Right lobe of liver (tissue), 6 donors: ENCODE measurements around the gene ZNF628. TPM values are rescaled to one million over a fixed set of nuclear protein-coding genes. Genes with fewer than 3 reads are reported as not detected.
A peak's percentile ranks its signal among the peaks of the same experiment; 100 is the strongest.

Source experiments
- ATAC-seq, 4 donors: fragments of 200-7000 bp; cut with Tn5 transposase; one replicate each; pipeline ENCODE4 v1.9.1; 2020; ENCODE audit warnings: mild to moderate bottlenecking in 4 of 4, moderate library complexity in 4 of 4
- DNase-seq, 3 donors: peaks; one replicate each; pipeline ENCODE4 v3.0.0-alpha.2; 2020
- H3K27ac ChIP-seq, 3 donors: fragments of 200-600 bp; one replicate each; pipeline ENCODE4 v1.8.0; 2022
- H3K27me3 ChIP-seq, 2 donors: fragments of 200-600 bp; one replicate each; pipeline ENCODE4 v1.8.0; 2022
- H3K36me3 ChIP-seq, 4 donors: fragments of 200-600 bp; sonication (generic) in 1 of 4; one replicate each; pipeline versions ENCODE4 v1.5.1 to v1.8.0; 2017 to 2022; ENCODE audit warnings: control low read depth in 1 of 4
- H3K4me1 ChIP-seq, 4 donors: fragments of 200-600 bp; sonication (generic) in 1 of 4; one replicate each; pipeline versions ENCODE4 v1.5.1 to v1.8.0; 2017 to 2022; ENCODE audit warnings: control low read depth in 1 of 4
- H3K4me3 ChIP-seq, 3 donors: fragments of 200-600 bp; one replicate each; pipeline ENCODE4 v1.8.0; 2022
- H3K9me3 ChIP-seq, 4 donors: fragments of 200-600 bp; sonication (generic) in 1 of 4; one replicate each; pipeline versions ENCODE4 v1.5.1 to v1.8.0; 2017 to 2022; ENCODE audit warnings: control low read depth in 1 of 4
- POLR2A ChIP-seq: fragments of 450-650 bp; IDR thresholded peaks from one replicate; pipeline ENCODE4 v1.6.1; 2017; ENCODE audit warnings: antibody characterized with exemption, mild to moderate bottlenecking
- WGBS: methylation state at CpG from one replicate; pipeline ENCODE4 v1.1.6; 2018; ENCODE audit warnings: low coverage, low lambda C conversion rate; ENCODE audit not compliant: insufficient coverage; ENCODE audit errors: missing lambda C conversion rate; 5-methylcytosine and 5-hydroxymethylcytosine counted together
- intact Hi-C, 2 donors: fragments of 100-400 bp; cut with DNase I; formaldehyde crosslinking; loops; one replicate each; pipeline versions ENCODE4 v1.11.2 to v1.14.1; 2022
- total RNA-seq, 6 experiments: library from RNA; depleted of rRNA in 2 of 6; stranded (reverse); fragments of >200 nt in 2 of 6; fragmentation: NEBNext Ultra II Directional in 3 of 6; extraction: Animal tissue kit (Norgen Biotek cat#: 25700) in 3 of 6; gene quantifications; one replicate each; pipeline versions ENCODE4 v1.1.0 to v1.2.4, GENCODE V29; 2016 to 2023
- TF ChIP-seq, protein P1 (sequence below), 4 donors: fragments of 200-600 bp in 3 of 4; fragments of 450-650 bp in 1 of 4; IDR thresholded peaks; one replicate each; pipeline versions ENCODE4 v1.5.1 to v1.8.0; 2016 to 2022; ENCODE audit warnings: antibody characterized with exemption in 4 of 4, mild to moderate bottlenecking in 2 of 4
- donor health status: DM: no; HTN: yes; CAD: no.
- donor health status: DM: no; HTN: no; CAD: no.
- donor health status: DM: no; HTN: no; CAD: no.
- donor health status: DM: no; HTN: yes; CAD: no.
- donor health status: DM: no; HTN: yes; CAD: no.

The ZNF628 gene
- total RNA-seq, 6 experiments from 2014 or later, result 3.4 to 9.2 (median 4.4) TPM

DNA sequence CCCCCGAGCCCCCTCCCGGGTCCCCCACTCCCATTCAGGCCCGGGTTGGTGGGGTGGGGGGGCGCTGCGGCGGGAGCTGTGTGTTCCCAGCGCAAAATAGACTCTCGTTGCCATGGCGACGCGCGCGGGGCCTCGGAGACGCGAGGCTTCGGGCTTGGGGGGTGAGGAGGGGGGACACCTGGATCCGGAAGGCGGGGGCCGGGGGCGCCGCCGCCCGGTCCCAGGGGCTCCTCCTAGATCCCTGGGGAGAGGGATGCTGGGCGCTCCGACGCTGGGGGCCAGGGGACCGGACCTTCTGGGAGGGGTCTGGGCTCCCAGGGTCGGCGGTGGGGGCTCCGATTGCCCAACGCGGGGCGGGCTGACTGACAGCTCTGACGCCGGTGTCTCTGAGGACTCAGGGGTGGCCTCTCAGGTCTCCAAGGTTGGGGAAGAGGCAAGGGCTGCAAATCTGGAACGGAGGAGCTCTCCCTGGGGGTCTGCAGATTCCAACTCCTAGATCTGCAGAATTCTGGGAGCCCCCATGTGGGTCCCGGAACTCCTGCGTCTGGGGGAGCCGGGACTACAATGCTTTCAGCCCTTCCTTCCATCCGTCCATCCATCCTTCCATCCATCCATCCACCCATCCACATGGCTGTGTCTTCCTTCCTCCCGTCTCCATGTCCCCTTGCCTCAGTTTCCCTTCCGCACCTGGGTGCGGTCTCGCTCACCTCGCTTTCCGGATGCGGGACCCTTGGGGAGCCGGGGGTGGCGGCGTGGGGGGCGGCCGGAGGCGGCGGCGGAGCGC is 24.3 kb upstream of the ZNF628 start:
- TF ChIP-seq, protein P1, sequence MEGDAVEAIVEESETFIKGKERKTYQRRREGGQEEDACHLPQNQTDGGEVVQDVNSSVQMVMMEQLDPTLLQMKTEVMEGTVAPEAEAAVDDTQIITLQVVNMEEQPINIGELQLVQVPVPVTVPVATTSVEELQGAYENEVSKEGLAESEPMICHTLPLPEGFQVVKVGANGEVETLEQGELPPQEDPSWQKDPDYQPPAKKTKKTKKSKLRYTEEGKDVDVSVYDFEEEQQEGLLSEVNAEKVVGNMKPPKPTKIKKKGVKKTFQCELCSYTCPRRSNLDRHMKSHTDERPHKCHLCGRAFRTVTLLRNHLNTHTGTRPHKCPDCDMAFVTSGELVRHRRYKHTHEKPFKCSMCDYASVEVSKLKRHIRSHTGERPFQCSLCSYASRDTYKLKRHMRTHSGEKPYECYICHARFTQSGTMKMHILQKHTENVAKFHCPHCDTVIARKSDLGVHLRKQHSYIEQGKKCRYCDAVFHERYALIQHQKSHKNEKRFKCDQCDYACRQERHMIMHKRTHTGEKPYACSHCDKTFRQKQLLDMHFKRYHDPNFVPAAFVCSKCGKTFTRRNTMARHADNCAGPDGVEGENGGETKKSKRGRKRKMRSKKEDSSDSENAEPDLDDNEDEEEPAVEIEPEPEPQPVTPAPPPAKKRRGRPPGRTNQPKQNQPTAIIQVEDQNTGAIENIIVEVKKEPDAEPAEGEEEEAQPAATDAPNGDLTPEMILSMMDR (IDR thresholded peaks at IDR 0.05), result no peak
- no peak for TF ChIP-seq POLR2A
- intact Hi-C loops, result no loop called here
- WGBS, result 3% methylated on average over 6 of the region's 57 CpGs
- ATAC-seq (no peak), DNase-seq (no peak)
- Histone ChIP-seq H3K4me1 (no peaks in the 10 kb centered on the region), H3K36me3 (peaks cover 0 to 10% (median 0%) of the 10 kb centered on the region in 4 donors), H3K27me3 (no peaks in the 10 kb centered on the region), H3K9me3 (no peaks in the 10 kb centered on the region), H3K4me3 (no peak overlapping the region), H3K27ac (no peak overlapping the region)

DNA sequence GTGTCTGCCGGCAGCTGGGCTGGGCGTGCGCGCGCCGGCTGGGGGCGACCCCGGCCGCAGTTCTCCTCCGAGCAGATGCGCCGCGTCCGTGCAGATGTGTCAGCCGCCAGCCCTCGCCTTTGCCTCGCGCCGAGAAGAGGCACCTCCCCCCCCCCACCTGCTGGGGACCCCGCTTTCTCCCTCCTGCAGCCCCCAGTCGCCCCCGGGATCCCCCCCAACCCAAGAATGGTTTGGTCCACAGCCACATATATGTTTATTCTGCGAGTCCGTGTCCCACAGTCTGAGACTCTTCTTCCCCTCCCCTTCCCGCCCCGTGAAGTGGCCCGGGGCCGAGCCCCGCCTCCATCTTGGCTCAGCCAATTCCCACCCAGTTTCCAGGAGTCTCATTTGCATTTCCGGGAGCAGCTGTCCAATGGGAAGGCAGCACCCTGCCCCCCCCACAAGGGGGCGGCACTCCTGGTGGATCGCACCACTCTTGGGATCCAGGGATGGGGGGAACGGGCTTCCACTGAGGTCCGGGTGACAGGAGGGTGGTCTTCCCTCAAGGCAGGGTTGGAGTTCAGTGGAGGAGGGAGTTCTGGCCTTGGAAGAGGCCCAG is 23.6 kb upstream of the ZNF628 start:
- H3K27ac ChIP-seq, result no peak overlapping the region
- WGBS, result 14% methylated on average over 9 of the region's 34 CpGs
- H3K4me3 ChIP-seq, result no peak overlapping the region
- intact Hi-C loops, result no loop called here
- ATAC-seq (peak; percentile 60 to 71 (median 62)), DNase-seq (no peak)
- H3K27me3 ChIP-seq, result no peaks in the 10 kb centered on the region
- no peaks in the 10 kb centered on the region for H3K9me3 ChIP-seq
- H3K36me3 ChIP-seq, result peaks cover 0 to 10% (median 0%) of the 10 kb centered on the region in 4 donors
- TF ChIP-seq POLR2A, result no peak
- TF ChIP-seq, protein P1 (IDR thresholded peaks at IDR 0.05), result peak in 1 of 4 donors; percentile 7
- no peaks in the 10 kb centered on the region for H3K4me1 ChIP-seq

DNA sequence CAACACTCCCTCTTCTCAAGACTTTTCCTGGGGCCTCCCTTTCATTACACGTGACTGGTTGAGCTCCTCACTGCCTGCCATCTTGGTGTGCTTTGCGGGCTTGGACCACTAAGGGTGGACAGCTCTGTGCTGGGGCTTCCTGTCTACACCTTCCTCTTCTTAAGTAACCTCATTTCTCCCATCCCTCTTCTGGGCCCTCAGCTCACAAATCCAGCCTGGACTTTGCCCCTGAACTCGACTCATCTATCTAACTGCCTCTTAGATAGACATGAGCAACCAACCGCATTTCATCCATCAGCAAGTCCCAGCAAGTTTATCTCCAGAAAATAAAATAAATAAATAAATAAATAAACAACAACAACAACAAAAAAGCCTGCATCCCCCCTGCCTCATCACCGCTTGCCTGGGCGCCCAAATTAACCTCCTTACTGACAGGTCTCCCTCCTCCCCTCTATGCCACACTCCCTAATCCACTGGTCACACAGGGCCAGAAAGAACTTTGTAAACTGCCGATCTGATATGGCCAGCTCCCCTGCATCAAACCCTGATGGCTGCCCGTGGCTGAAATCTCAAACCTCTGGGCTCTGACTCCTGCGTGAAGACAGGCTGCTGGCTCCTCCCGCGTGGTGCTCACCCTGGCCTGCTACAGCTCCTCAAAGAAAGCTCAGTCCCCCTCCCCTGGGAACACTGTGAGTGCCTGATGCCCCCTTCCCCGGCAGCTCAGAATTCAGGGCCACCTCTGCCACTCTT is 22.7 kb upstream of the ZNF628 start:
- 91% methylated on average over 6 of the region's 12 CpGs for WGBS
- intact Hi-C loops, result no loop called here
- Histone ChIP-seq H3K9me3 (no peaks in the 10 kb centered on the region), H3K36me3 (peaks cover 0 to 10% (median 0%) of the 10 kb centered on the region in 4 donors), H3K27ac (no peak overlapping the region), H3K4me3 (no peak overlapping the region), H3K4me1 (no peaks in the 10 kb centered on the region), H3K27me3 (no peaks in the 10 kb centered on the region)
- no peak for TF ChIP-seq POLR2A
- TF ChIP-seq, protein P1 (IDR thresholded peaks at IDR 0.05), result no peak
- no peak for DNase-seq
- ATAC-seq, result peak in 1 of 4 donors; percentile 3

DNA sequence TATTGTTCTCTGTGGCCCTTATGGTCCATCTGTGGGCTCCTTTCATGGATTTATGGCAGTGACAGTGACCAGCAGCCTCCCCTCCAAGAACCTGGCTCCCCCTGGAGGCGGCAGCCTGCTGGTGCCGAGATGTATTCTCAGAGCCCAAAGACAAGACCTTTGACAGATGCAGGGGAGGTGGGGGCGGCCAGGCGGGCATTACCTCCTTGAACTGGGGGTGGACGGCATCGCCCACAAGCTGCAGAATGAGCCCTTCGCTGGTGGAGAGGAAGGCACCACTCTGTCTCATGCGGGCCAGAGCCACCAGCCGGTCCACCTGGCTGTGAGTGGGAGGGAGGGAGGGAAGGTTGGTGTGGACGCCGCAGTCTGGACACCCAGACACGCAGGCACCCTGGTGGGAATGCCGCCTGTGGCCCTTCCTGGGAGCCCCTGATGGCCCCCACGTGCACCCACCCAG is 21.6 kb upstream of the ZNF628 start:
- Histone ChIP-seq H3K9me3 (no peaks in the 10 kb centered on the region), H3K4me3 (no peak overlapping the region), H3K36me3 (peaks cover 0 to 10% (median 0%) of the 10 kb centered on the region in 4 donors), H3K27ac (no peak overlapping the region), H3K4me1 (peaks cover 0 to 6% (median 2%) of the 10 kb centered on the region in 4 donors), H3K27me3 (no peaks in the 10 kb centered on the region)
- intact Hi-C loops, result no loop called here
- DNase-seq (no peak), ATAC-seq (peak in 2 of 4 donors; percentile 12 to 21)
- TF ChIP-seq POLR2A, result no peak
- TF ChIP-seq, protein P1 (IDR thresholded peaks at IDR 0.05), result peak; percentile 25 to 42 (median 32)
- 72% methylated on average over 2 of the region's 14 CpGs for WGBS
